Ishikawa (cell line): Measurements from ENCODE around the gene PLXNB1.

Experiments
- CEBPB ChIP-seq: IDR thresholded peaks from 2 replicates; pipeline ENCODE4 v1.6.1; 2012
- CREB1 ChIP-seq: IDR thresholded peaks from 2 replicates; pipeline ENCODE4 v1.6.1; 2012; ENCODE audit warnings: low read depth
- EGR1 ChIP-seq: IDR thresholded peaks from 2 replicates; pipeline ENCODE4 v1.6.1; 2012
- EP300 ChIP-seq: IDR thresholded peaks from 2 replicates; pipeline ENCODE4 v1.6.1; 2012; ENCODE audit warnings: borderline replicate concordance
- FOXM1 ChIP-seq: IDR thresholded peaks from 2 replicates; pipeline ENCODE4 v1.6.1; 2012; ENCODE audit warnings: low read depth, borderline replicate concordance
- MAX ChIP-seq: IDR thresholded peaks from 2 replicates; pipeline ENCODE4 v1.6.1; 2012
- NFIC ChIP-seq: IDR thresholded peaks from 2 replicates; pipeline ENCODE4 v1.6.1; 2012
- RAD21 ChIP-seq: IDR thresholded peaks from 2 replicates; pipeline ENCODE4 v1.6.1; 2012; ENCODE audit warnings: low read depth
- REST ChIP-seq: IDR thresholded peaks from 2 replicates; pipeline ENCODE4 v1.6.1; 2012; ENCODE audit warnings: low read depth, mild to moderate bottlenecking
- TAF1 ChIP-seq: IDR thresholded peaks from 2 replicates; pipeline ENCODE4 v1.6.1; 2012; ENCODE audit warnings: low read depth, mild to moderate bottlenecking
- TCF12 ChIP-seq: IDR thresholded peaks from 2 replicates; pipeline ENCODE4 v1.6.1; 2012; ENCODE audit warnings: low read depth
- TEAD4 ChIP-seq: IDR thresholded peaks from 2 replicates; pipeline ENCODE4 v1.6.1; 2012
- USF1 ChIP-seq: IDR thresholded peaks from 2 replicates; pipeline ENCODE4 v1.6.1; 2012
- YY1 ChIP-seq: IDR thresholded peaks from 2 replicates; pipeline ENCODE4 v1.6.1; 2012; ENCODE audit warnings: low read depth
- ZBTB7A ChIP-seq: IDR thresholded peaks from 2 replicates; pipeline ENCODE4 v1.6.1; 2012; ENCODE audit warnings: low read depth

PLXNB1 gene

GRCh38 chr3:48417529-48418108 is 12.3 kb downstream of the PLXNB1 start:
- TF ChIP-seq FOXM1 (no peak), CEBPB (no peak), TCF12 (no peak), EP300 (no peak), RAD21 (no peak), NFIC (no peak), CREB1 (no peak), USF1 (no peak), YY1 (no peak)

GRCh38 chr3:48416546-48416945 is 13.3 kb downstream of the PLXNB1 start:
- no peak for TF ChIP-seq CEBPB
- TF ChIP-seq RAD21 = no peak
- no peak for TF ChIP-seq MAX
- no peak for TF ChIP-seq EGR1

GRCh38 chr3:48416091-48416505 is 13.8 kb downstream of the PLXNB1 start:
- TF ChIP-seq YY1 (no peak), RAD21 (no peak), MAX (no peak), EP300 (no peak), TCF12 (no peak), EGR1 (no peak), REST (no peak), ZBTB7A (no peak), TAF1 (no peak), CREB1 (no peak), NFIC (no peak), CEBPB (no peak), USF1 (no peak)

- no peak for TF ChIP-seq EP300
- no peak for TF ChIP-seq TEAD4
- TF ChIP-seq TCF12 = no peak
- TF ChIP-seq RAD21 = no peak
- no peak for TF ChIP-seq EGR1
- no peak for TF ChIP-seq USF1
- no peak for TF ChIP-seq YY1
- no peak for TF ChIP-seq MAX
- no peak for TF ChIP-seq TAF1
- no peak for TF ChIP-seq NFIC
- no peak for TF ChIP-seq ZBTB7A
- no peak for TF ChIP-seq REST
- no peak for TF ChIP-seq FOXM1
- no peak for TF ChIP-seq CREB1
- TF ChIP-seq CEBPB = no peak
Measured at GRCh38 chr3:48415251-48415953, 14.5 kb downstream of the PLXNB1 start.

GRCh38 chr3:48414376-48415250 is 15.3 kb downstream of the PLXNB1 start:
- TF ChIP-seq TCF12 = no peak
